ENCODE data around the gene CREB5. TPM values are rescaled to one million over a fixed set of nuclear protein-coding genes. Genes with fewer than 3 reads are reported as not detected.

CREB5 gene
- polyA plus RNA-seq, 4 donors, result 5.7 to 17.0 (median 8.4) TPM

GRCh38 chr7:28433699-28434219, 21.4 kb downstream of the CREB5 start:
- DNase-seq (ENCODE audit: low read depth in 4 of 4, low spot score in 2 of 4), result no peak

GRCh38 chr7:28434510-28434909, 22.2 kb downstream of the CREB5 start:
- DNase-seq (ENCODE audit: low read depth in 4 of 4, low spot score in 2 of 4), result no peak

- no peak for DNase-seq (ENCODE audit: low read depth in 4 of 4, low spot score in 2 of 4)
These were observed 22.8 kb downstream of the CREB5 start for GRCh38 chr7:28435152-28435551.

- DNase-seq (ENCODE audit: low read depth in 4 of 4, low spot score in 2 of 4), result no peak
These were observed 23.5 kb downstream of the CREB5 start for GRCh38 chr7:28435732-28436378.

- DNase-seq (ENCODE audit: low read depth in 4 of 4, low spot score in 2 of 4), result no peak
These were observed 27.8 kb downstream of the CREB5 start for GRCh38 chr7:28440055-28440601.

- no peak for DNase-seq (ENCODE audit: low read depth in 4 of 4, low spot score in 2 of 4)
These were observed 30.5 kb downstream of the CREB5 start for GRCh38 chr7:28442540-28443420.

GRCh38 chr7:28446131-28446530, 33.8 kb downstream of the CREB5 start:
- DNase-seq (ENCODE audit: low read depth in 4 of 4, low spot score in 2 of 4), result no peak

- DNase-seq (ENCODE audit: low read depth in 4 of 4, low spot score in 2 of 4), result no peak
These were observed 34.8 kb downstream of the CREB5 start for GRCh38 chr7:28447071-28447470.

GRCh38 chr7:28448708-28449107, 36.4 kb downstream of the CREB5 start:
- no peak for DNase-seq (ENCODE audit: low read depth in 4 of 4, low spot score in 2 of 4)

GRCh38 chr7:28452681-28453080, 40.4 kb downstream of the CREB5 start:
- DNase-seq (ENCODE audit: low read depth in 4 of 4, low spot score in 2 of 4), result no peak

- no peak for DNase-seq (ENCODE audit: low read depth in 4 of 4, low spot score in 2 of 4)
These were observed 43.2 kb downstream of the CREB5 start for GRCh38 chr7:28455486-28455885.

- DNase-seq (ENCODE audit: low read depth in 4 of 4, low spot score in 2 of 4), result no peak
These were observed 43.7 kb downstream of the CREB5 start for GRCh38 chr7:28456044-28456443.

GRCh38 chr7:28458732-28459131, 46.4 kb downstream of the CREB5 start:
- DNase-seq (ENCODE audit: low read depth in 4 of 4, low spot score in 2 of 4), result no peak

- no peak for DNase-seq (ENCODE audit: low read depth in 4 of 4, low spot score in 2 of 4)
These were observed 47.0 kb downstream of the CREB5 start for GRCh38 chr7:28459306-28459705.

GRCh38 chr7:28465697-28466096, 53.4 kb downstream of the CREB5 start:
- DNase-seq (ENCODE audit: low read depth in 4 of 4, low spot score in 2 of 4), result no peak

GRCh38 chr7:28466341-28466740, 54.0 kb downstream of the CREB5 start:
- no peak for DNase-seq (ENCODE audit: low read depth in 4 of 4, low spot score in 2 of 4)

GRCh38 chr7:28466885-28467284, 54.6 kb downstream of the CREB5 start:
- DNase-seq (ENCODE audit: low read depth in 4 of 4, low spot score in 2 of 4), result no peak

GRCh38 chr7:28469562-28469961, 57.2 kb downstream of the CREB5 start:
- no peak for DNase-seq (ENCODE audit: low read depth in 4 of 4, low spot score in 2 of 4)

- no peak for DNase-seq (ENCODE audit: low read depth in 4 of 4, low spot score in 2 of 4)
These were observed 58.0 kb downstream of the CREB5 start for GRCh38 chr7:28470344-28470743.

- DNase-seq (ENCODE audit: low read depth in 4 of 4, low spot score in 2 of 4), result no peak
These were observed 60.0 kb downstream of the CREB5 start for GRCh38 chr7:28472332-28472731.

GRCh38 chr7:28473571-28474281, 61.4 kb downstream of the CREB5 start:
- no peak for DNase-seq (ENCODE audit: low read depth in 4 of 4, low spot score in 2 of 4)
